Testis (tissue), 2 donors: ENCODE data around the gene SACS.

Source experiments
- CTCF ChIP-seq, 3 experiments: fragments of 450-650 bp in 2 of 3; fragments of 200-600 bp in 1 of 3; sonication (generic) in 1 of 3; IDR thresholded peaks; one replicate each; pipeline ENCODE4 v1.5.1; 2016 to 2019; ENCODE audit warnings: antibody characterized with exemption in 3 of 3, mild to moderate bottlenecking in 2 of 3, moderate library complexity in 1 of 3
- POLR2A ChIP-seq: fragments of 450-650 bp; IDR thresholded peaks from one replicate; pipeline ENCODE4 v1.6.1; 2017; ENCODE audit warnings: antibody characterized with exemption, mild to moderate bottlenecking, moderate library complexity

- TF ChIP-seq CTCF (IDR thresholded peaks at IDR 0.05) (no peak), POLR2A (no peak)
Observed at GRCh38 chr13:23381866-23382265, 51.6 kb downstream of the SACS start.
